Measurements from ENCODE around the gene NUP210L.

DNA sequence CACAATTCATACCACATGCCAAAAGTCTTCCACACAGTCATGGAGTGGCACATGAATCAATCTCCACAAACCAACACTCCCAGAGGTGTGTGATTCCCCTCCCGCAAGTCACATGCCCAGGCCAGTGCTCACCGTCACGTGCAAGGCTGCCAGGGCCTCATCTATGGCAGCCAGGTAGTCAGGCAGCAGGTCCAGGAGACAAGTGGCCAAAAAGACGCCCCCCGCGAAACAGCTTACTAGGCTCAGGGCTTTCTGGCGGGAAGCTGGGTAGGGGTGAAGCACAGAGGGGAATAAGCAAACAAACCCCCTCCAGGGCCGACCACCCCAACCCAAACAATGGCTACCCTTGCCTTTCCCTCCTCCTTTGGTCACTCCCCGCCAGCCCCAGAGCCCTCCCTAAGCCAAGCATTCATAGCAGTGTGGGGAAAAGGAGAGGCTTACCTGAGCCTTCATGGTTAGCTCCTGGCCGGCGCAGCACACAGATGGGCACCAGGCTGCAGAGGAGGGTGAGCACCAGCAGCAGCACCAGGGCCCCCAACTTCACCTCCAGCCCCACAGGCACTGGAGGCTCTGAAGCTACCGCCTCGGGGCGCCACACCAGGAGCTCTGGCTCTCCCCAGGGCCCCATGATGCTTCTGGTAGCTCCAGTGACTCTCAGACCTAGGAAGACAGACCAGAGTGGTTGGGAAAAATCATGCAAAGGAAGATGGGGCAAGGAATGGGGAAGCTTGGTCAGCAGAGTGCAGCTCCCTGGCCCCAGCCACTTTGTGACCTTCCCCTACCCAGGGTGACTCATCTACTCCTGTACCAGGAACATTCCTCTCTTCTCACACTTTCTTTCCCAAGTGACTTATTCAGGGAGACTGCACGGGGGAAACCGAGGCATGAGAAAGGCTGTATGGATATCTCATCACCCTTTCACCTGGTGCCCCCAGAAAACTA lies 192.5 kb downstream of the NUP210L start:
- no peak for TF ChIP-seq CTCF (IDR thresholded peaks at IDR 0.05; ENCODE audit: insufficient read depth, low read length)
- TF ChIP-seq POLR2AphosphoS5 (IDR thresholded peaks at IDR 0.05; ENCODE audit: low read depth): no peak
- TF ChIP-seq, protein P1, sequence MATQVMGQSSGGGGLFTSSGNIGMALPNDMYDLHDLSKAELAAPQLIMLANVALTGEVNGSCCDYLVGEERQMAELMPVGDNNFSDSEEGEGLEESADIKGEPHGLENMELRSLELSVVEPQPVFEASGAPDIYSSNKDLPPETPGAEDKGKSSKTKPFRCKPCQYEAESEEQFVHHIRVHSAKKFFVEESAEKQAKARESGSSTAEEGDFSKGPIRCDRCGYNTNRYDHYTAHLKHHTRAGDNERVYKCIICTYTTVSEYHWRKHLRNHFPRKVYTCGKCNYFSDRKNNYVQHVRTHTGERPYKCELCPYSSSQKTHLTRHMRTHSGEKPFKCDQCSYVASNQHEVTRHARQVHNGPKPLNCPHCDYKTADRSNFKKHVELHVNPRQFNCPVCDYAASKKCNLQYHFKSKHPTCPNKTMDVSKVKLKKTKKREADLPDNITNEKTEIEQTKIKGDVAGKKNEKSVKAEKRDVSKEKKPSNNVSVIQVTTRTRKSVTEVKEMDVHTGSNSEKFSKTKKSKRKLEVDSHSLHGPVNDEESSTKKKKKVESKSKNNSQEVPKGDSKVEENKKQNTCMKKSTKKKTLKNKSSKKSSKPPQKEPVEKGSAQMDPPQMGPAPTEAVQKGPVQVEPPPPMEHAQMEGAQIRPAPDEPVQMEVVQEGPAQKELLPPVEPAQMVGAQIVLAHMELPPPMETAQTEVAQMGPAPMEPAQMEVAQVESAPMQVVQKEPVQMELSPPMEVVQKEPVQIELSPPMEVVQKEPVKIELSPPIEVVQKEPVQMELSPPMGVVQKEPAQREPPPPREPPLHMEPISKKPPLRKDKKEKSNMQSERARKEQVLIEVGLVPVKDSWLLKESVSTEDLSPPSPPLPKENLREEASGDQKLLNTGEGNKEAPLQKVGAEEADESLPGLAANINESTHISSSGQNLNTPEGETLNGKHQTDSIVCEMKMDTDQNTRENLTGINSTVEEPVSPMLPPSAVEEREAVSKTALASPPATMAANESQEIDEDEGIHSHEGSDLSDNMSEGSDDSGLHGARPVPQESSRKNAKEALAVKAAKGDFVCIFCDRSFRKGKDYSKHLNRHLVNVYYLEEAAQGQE (IDR thresholded peaks at IDR 0.05; ENCODE audit: insufficient replicate concordance, low read depth): no peak
- no peak for TF ChIP-seq GABPA (IDR thresholded peaks at IDR 0.05; ENCODE audit: low read depth)
- TF ChIP-seq SPI1 (IDR thresholded peaks at IDR 0.05; ENCODE audit: borderline replicate concordance, low read depth): no peak
